Femur (tissue), 1 donor: ENCODE results near the gene PRKCE.
"Not testable (repeated sequence)": the region's sequence is repeated elsewhere in the genome, so short reads cannot be mapped to it uniquely, and the experiment has no call there.

Experiments
- DNase-seq: peaks from one replicate; pipeline ENCODE4 v3.0.0-alpha.2; 2017

PRKCE gene

DNA sequence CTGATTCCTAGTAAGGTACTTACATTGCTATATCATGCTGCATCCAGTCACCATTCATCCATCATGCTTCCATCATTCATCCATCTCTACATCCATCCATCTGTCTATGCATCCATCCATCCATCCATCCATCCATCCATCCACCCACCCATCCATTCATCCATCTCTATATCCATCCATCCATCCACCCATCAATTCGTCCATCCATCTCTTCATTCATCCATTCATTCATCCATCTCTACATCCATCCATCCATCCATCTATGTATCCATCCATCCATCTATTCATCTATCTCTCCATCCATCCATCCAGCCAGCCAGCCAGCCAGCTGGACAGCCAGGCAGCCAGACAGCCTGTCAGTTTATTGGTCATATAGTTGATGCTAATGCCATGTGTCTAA is 20.7 kb downstream of the PRKCE start:
- DNase-seq: no peak

DNA sequence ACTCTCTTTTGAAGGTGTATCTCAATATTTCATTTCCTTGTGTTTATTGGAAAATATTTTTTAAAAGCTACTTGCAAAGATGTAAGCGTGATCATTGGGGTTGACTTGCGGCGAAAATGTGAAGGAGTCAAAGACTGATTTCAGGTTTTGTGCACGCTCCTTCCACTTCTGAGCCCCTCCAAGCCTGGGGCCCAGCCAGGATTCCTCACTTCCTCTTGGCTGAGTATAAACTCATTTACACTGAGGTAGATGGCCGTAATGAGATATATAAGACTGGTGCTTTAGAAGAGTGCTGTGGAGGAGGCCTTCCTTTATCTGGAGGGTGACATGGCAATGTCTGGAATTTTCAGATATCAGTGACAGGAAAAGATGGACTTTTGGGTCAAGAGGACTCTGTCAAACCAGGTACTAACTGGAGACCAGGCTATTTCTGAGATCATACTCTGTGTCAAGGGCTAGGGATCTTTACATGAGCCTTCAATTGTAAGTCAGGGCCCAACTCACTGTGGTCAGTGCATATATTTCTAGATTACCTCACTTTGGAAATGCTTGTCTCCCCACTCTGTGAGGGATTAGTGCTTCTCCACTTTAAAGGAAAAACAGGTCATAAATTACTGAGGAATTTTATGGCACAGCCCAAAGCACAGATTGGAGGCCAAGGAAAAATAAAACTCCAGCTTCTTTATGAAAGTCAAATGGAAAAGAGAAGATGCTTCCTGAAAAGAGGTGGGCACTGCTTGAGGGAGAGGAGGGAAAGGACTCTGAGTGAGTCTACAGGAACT is 22.8 kb downstream of the PRKCE start:
- no peak for DNase-seq

DNA sequence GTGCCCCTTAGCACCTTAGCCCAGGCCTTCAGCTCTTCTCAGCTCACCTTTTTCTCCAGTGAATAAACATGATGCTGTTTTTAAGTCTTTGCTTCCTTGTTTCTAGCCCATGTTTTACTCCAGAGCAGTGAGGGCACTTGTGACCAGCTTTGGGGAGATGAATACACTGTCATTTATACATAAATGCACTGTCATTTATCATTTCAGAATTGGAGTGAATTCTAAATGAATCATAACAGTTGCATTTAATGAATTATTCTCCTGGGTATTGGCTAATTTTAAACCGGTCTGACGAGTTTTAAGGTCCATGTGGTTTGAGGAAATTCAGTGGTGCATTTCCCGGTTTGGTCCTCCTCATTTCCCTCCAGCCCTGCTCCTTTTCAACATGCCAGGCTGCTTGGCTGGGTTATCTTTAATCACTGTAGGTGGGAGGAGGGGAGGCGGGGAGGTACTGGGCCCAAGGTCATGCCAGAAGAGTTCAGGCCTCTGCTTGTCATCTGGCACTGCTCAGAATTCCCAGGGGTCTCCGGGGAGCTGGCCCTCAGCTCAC is 23.9 kb downstream of the PRKCE start:
- DNase-seq: no peak

DNA sequence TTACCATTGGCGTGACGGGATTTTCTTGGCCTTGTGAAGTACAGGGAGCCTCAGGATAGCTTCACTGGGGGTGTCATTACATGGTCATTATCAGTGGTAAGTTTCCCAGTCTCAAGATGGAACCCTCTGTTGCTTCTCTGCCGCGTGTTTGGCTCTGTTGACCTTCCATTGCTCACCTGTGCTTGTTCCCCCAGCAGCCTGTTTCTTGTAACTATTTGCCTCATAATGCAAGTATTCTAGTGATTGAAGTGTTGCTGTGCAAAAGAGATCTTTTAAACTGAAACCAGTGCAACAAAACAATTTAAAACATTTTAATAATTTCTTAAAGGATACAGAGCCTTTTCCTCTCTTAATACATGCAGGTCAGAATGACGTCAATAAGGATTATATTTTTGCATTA is 24.6 kb downstream of the PRKCE start:
- DNase-seq: no peak

DNA sequence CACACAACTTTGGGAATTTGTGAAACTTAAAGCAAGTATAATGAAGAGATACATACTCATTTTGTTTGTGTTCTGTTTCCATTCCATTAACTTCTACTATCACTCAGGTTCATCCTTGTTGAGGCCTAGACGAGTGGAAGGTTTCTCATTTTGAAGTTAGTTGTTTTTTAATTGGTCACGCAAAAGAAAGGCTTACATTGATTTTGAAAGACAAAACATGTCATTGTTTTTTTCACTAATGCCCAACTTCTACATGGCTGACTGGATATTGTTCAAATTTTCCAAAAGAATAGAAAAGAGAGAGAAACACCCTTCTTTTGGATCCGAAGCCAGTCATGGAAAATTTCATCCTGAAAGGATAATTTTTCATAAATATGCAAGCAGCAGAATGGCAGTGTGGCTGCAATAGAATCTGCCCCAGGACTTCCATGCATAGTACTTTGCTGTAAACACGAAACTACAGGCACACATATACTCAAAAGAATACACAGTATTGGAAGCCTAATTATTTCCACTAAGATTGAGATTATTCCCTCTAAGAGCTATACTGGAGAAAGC is 27.4 kb downstream of the PRKCE start:
- no peak for DNase-seq

DNA sequence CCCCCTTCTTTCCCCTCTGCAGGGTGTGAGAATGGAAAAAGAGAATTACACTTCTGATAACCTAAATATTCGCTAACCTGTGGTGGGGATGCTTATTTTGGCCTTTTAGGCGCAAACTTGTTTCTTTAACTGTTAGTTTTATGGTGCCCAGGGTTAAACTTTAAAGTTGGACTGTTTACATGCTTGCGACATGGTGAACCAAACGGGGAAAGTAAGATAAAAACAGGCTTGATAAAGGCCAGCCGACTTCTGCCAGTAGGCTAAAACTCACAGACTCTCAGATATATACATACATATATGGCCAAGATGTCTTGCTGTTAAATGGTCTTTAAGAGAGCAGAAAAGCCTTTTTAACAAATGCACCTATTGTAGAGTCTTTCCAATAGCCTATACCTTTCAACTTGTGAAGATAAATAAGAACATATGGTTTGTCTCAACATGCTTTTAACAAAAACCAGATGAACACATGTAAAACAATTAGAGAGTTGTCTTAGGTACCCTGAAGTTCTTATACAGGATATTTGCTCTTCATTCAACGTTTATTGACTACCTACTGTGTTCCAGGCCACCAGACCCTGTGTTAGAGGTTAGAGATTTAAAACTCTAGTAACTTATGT is 29.0 kb downstream of the PRKCE start:
- DNase-seq: no peak

DNA sequence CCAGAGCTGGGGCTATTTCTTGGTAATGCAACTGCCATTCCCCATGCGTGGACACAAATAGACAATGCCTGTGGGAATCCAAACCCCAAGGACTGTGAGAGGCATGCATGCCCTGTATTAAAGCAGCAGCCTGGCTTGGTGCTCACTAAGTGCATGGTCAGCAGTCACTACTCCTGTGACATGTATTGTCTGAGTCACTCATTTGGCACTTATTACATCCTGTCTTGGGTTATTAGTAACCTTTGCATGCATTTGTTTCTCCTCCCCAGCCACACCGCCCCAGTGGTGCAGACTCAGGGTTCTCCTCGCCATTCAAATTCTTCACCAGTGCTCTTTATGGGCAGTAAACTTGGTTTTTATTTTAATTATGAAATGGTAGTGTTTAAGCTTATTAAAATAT is 30.2 kb downstream of the PRKCE start:
- no peak for DNase-seq

DNA sequence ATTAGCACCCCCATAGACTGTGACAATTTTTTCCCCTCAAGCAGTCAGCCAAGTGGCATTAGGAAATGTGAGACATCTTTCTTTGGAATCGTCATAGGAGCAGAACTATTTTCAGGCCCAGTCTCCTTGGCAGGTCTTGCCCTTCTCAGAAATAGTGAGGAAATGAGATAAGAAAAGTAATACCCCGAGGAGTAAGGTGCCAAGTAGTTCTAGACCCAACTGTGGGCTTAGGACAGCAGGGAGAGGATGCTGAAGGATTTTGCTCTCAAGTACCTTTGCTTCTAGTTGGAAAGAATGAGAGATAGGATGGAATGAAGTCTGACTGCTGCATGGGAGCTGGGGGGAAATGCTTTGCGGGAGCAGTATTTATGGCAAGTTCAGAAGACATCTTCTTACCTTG is 31.8 kb downstream of the PRKCE start:
- no peak for DNase-seq

DNA sequence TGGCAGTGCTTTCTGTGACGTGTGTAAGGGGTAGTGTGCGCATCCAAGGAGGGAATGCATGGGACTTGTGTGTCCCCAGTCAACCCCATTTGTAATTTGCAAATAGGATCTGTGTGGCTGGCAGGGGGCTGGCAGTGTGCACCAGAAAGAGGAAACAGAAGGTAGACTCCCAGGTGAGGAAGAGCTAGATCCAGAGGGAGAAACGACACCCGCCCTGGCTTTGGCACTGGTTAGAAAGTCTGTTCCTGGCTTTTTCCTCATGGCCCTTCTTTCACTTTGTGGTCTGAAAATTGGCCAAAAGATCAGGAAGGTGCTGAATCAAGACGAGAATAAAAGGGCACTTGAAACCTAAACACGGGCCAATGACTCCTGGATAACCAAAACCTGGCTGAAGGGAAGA is 33.3 kb downstream of the PRKCE start:
- no peak for DNase-seq

DNA sequence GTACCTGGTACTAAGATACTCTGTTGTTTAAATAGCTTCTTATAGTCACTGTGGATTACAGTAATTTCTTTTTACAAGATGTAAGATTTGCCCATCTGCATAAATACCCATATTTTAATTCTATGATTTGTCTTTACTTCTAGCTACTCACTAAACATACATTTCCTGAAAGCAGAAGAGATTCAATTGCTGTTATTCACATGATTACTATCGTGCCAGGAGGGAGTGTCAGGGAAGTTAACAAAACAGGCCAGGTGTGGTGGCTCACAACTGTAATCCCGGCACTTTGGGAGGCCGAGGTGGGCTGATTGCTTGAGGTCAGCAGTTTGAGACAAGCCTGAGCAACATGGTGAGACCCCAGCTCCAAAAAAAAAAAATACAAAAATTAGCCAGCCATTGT is 33.8 kb downstream of the PRKCE start:
- DNase-seq: no peak

DNA sequence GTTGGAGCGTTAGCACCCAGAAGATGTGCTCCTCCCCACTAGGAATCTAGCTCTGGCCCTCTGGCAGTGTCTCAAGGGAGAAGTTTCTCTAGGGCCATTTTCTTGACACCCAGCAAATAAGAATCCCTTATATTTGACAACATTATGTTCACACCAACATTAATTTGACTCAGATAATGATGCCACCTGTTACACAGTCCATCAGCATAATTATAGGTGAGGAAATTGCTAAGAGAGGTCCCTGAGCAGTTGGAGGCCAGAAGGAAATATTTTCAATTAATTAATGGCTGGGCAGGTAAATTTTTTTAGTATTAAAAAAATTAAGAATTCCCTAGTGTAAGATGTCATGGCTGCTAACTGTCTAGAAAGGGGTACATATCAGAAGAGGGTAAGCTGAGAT is 36.5 kb downstream of the PRKCE start:
- DNase-seq: no peak

DNA sequence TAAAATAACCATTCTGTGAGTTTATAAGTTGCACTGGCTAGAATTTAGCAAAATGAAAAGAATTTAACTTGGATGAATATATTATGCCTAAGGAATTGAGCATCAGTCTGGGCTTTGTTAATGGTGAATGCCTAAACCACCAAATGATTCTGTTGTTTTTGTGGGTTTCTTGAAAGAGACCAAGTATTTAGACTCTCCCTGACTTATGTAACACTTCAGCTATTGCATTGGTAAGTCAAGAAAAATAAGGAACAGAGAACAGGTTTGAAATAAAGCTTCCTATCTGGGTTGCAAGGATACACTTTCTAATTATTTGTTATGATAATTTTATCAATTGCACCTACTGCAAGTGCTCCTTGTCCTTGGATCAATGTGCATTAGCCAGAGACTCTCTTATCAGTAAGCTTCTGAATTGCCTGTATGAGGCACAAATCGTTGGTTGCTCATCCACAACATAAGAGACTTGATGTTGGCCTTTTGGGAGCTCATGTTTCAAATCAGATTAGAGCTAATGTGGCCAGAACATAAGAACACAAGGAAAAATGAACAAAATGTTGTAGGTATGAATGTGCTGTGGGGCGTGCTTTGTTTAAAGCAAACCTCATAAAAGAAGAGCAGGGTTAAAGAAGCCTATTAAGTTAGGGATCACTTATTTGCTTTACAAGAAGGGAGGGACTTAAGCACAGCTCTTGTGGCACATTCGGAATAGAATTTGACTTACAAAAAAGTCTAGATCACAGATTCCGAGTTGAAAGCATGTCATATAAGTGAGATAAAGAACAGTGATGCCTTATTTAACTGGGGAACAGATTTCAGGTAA is 37.2 kb downstream of the PRKCE start:
- no peak for DNase-seq

DNA sequence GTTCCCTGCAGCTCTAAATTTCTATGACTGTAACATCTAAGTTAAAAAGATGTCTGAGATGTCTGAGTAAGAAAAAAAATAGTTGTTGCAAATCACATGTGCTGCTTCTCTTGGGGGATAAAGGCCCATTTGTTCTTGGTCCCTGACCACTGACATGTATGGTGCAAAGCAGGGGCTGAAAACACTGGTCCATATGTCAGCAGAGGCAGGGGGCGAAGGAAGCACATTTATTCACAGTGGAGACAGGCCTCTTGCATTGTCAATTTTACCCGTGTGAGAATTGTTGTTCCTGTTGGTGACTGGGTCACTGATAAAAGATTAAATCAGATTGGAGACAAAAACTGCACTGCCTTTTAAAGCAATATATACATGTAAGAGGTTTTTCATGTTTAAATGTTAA is 38.8 kb downstream of the PRKCE start:
- DNase-seq: no peak

DNA sequence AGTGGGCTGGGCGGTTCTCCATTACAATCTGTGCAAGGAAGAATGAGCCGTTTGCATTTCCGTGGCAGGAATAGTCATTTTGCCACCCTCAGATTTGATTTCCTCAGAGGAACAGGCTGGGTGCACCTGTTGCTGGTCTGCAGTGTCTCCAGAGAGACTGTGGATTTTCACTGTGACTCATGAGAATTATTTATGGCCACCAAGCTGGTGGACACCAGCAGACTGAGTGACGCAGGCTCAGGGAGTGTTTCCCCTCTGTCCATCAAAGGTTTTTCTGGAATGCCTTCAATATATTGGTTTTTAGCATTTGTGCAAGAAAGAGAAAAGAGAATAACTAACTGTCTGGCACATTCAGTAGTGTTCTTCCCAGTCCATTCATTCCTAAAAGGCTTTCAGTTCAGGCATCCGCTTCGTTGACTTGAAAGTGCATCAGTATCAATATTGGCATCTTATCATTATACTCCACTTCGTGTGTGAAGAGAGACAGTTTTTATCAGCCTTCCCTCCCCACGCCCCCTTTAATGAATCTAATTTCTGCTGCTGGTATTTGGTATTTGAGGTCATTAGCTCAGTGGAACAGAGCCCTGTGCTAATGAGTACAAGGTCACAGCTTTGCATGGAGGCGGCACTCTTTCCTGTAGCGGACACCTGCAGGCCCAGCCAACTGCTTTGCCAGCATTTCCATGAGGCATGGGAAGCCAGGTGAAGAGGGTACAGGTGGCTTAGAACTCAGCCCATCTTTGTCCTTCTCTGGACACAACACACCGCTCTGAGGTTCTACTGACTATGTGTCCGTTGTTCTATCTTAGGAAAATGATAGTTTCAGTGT is 39.9 kb downstream of the PRKCE start:
- peak; percentile 34 for DNase-seq

DNA sequence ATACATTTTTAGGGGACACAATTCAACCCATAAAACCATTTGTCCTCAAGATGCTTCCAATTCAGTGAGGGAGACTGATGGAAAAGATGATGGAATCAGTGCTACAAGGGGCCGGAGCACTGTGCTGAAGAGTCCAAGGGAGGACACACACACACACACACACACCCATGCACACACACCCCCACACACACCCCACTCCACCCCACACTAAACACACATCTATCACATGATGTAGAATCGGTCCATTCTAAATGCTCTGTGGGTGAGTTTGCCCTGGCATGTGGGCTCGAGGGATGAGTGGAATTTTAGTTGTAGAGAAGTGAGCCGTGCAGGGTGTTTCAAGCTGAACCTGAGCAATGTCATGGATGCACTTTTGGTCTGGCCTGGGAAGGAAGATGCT is 41.1 kb downstream of the PRKCE start:
- no peak for DNase-seq

DNA sequence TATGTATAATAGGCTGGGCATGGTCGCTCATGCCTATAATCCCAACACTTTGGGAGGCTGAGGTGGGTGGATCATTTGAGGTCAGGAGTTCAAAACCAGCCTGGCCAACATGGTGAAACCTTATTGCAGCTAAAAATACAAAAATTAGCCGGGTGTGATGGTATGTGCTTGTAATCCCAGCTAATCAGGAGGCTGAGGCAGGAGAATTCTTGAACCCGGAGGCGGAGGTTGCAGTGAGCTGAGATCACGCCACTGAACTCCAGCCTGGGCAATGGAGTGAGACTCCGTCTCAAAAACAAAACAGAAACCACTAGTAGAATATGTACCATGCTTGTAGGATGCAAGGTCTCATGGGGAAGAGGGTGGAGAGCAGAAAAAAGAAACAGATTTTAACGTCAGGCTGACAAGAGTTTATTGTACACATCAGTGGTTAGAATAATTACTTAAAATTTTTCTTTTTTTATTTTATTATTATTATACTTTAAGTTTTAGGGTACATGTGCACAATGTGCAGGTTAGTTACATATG is 44.1 kb downstream of the PRKCE start:
- DNase-seq: not testable (repeated sequence)

DNA sequence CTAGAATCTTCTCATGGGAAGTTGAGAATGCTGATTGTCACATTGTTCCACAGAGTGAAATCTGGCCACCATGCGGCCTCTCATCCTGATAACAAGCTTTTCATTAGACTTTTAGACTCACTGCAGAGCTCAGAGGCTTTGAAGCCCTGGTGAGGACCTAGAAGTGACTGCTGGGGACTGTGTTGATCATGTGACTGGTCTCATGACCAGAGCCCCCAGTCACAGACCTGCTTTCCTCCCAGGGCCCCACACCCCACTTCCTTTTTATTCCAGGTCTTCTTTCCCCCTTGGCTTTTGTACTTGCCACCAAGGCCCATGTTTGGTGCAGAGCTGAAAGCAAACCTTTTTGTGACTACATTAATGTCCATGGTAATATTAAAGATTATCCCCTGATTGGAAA is 45.2 kb downstream of the PRKCE start:
- DNase-seq: no peak

DNA sequence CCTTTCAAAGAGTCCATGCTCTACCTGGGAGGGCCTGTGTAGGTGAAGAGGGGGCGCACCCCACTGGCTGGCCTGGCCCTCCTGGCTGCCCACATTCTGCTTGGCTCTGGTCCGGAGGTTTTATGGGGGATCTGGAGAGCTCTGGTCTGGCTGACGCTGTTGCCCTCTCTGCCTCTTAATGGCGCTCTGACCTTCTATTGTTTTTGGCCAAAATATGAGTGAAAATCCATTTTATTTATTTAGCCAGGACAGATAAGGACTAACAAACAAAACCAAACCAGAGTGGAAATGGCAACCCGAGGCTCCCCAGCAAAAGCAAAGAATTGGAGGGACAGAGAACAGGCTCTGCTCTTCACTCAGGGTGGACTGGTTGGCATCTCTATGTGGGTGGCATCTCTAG is 45.7 kb downstream of the PRKCE start:
- DNase-seq: no peak

DNA sequence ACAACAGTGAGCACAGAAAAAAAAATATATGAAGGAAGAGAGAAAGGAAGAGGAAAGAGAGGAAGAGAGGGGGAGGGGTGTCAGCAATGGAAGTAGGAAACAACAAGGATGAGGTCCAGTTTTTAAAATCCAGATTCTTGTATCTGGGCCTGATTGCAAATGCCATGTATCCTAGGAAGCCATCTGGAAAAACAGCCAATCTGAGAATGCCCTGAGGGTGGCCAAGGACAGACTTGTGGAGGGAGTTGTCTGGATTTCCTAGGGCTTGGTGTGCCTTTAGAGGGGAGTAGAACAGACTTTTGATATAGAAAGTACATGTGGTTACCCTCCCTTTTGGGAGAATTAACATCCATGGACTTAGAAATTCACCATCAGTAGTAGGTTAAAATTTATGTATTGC is 47.1 kb downstream of the PRKCE start:
- no peak for DNase-seq

DNA sequence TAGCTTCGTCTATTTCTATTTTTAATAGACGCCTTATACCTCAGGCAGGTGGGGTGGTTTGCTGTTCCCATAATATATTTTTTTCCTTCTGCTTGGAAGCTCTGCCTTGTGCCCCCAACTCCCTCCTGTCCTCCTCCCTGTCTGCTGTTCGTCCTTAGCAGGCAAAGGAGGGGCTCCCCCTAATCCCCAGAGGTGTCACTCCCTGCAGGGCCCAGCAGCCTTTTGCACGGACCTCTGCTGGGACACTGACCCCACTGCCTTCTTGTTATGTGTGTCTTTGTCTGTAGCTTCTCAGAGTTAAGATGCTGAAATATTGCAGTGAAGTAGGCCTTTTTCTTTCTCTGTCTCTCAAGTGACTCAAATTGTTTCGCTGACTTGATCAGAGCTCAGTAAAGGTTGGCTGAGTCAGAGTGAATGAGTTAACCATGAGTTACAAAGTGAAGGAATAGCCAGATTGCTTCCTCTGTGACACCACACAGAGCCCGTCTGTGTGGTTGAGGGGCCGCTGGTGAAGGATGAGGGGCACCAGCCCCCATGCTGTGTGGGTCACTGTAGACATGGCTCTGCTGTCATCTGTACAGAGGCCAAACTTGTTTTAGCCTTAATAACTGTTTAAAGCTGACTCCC is 47.7 kb downstream of the PRKCE start:
- DNase-seq: no peak

DNA sequence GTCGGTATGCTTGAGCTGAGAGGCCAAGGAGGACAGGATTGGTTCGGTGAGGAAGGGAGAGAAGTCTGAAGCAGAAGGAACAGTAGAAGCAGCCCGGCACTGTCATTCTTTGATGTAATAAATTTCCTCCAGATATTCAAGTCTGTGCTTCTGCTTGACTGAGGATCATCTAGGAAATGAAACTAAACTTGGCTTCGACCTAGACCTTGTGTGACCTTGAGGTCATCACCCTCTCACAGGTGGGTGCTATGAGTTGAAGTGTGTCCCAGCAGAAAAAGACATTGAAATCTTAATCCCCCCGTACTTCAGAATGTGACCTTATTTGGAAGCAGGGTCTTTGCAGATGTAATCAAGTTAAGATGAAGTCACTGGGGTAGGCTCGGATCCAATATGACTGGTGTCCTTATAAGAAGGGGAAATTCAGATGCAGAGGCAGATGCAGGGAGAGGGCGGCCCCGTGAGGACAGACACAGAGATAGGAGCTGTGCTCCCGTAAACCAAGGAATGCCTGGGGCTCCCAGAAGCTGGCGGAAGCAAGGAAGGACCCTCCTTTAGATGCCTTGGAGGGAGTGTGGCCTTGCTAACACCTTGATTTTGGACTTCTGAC is 49.0 kb downstream of the PRKCE start:
- no peak for DNase-seq
